Measurements from ENCODE around the gene RAPGEF5. TPM values are rescaled to one million over a fixed set of nuclear protein-coding genes. Genes with fewer than 3 reads are reported as not detected.

The RAPGEF5 gene
- total and polyA plus RNA-seq, 4 donors = 7.1 to 54.8 (median 13.0) TPM

- Histone ChIP-seq H3K27me3 (ENCODE audit: control insufficient read depth in 4 of 4, insufficient read depth in 4 of 4, low read length in 3 of 4) (no peaks in the 10 kb centered on the region), H3K9ac (ENCODE audit: low read depth in 1 of 2, low read length in 2 of 2) (no peak overlapping the region), H3K4me3 (ENCODE audit: low read depth in 1 of 3, low read length in 3 of 3) (no peak overlapping the region), H3K4me1 (ENCODE audit: control insufficient read depth in 4 of 4, insufficient read depth in 4 of 4, low read length in 3 of 4) (no peaks in the 10 kb centered on the region), H3K27ac (ENCODE audit: low read depth in 1 of 2, low read length in 2 of 2) (peak overlapping the region; percentile 16 to 25), H3K9me3 (ENCODE audit: control insufficient read depth in 4 of 4, low read length in 3 of 4) (no peaks in the 10 kb centered on the region), H3K36me3 (ENCODE audit: control insufficient read depth in 4 of 4, insufficient read depth in 3 of 4, low read depth in 1 of 4, low read length in 3 of 4) (no peaks in the 10 kb centered on the region)
- no peak for DNase-seq (ENCODE audit: low spot score)
- WGBS = 59% methylated on average over 3 of the region's 3 CpGs
- TF ChIP-seq YY1 (IDR thresholded peaks at IDR 0.05) (no peak), GABPA (IDR thresholded peaks at IDR 0.05 in 1 of 2, conservative IDR thresholded peaks at IDR 0.05 in 1 of 2) (no peak), RAD21 (IDR thresholded peaks at IDR 0.05) (no peak), REST (IDR thresholded peaks at IDR 0.05) (no peak)
These were observed 146.6 kb downstream of the RAPGEF5 start for GRCh38 chr7:22210355-22210754.

GRCh38 chr7:22208799-22209198 lies 148.2 kb downstream of the RAPGEF5 start:
- H3K9ac ChIP-seq (ENCODE audit: low read depth in 1 of 2, low read length in 2 of 2) = no peak overlapping the region
- H3K27ac ChIP-seq (ENCODE audit: low read depth in 1 of 2, low read length in 2 of 2) = no peak overlapping the region
- H3K4me3 ChIP-seq (ENCODE audit: low read depth in 1 of 3, low read length in 3 of 3) = no peak overlapping the region
- no peaks in the 10 kb centered on the region for H3K9me3 ChIP-seq (ENCODE audit: control insufficient read depth in 4 of 4, low read length in 3 of 4)
- no peaks in the 10 kb centered on the region for H3K36me3 ChIP-seq (ENCODE audit: control insufficient read depth in 4 of 4, insufficient read depth in 3 of 4, low read depth in 1 of 4, low read length in 3 of 4)
- WGBS = 83% methylated on average over 2 of the region's 2 CpGs
- no peaks in the 10 kb centered on the region for H3K4me1 ChIP-seq (ENCODE audit: control insufficient read depth in 4 of 4, insufficient read depth in 4 of 4, low read length in 3 of 4)
- TF ChIP-seq ZBTB33 (IDR thresholded peaks at IDR 0.05) (no peak), ATF3 (IDR thresholded peaks at IDR 0.05) (no peak), EGR1 (IDR thresholded peaks at IDR 0.05; ENCODE audit: low read depth in 2 of 2) (no peak), YY1 (IDR thresholded peaks at IDR 0.05) (no peak), GABPA (IDR thresholded peaks at IDR 0.05 in 1 of 2, conservative IDR thresholded peaks at IDR 0.05 in 1 of 2) (no peak)
- H3K27me3 ChIP-seq (ENCODE audit: control insufficient read depth in 4 of 4, insufficient read depth in 4 of 4, low read length in 3 of 4) = no peaks in the 10 kb centered on the region
- no peak for DNase-seq (ENCODE audit: low spot score)

- Histone ChIP-seq H3K9me3 (ENCODE audit: control insufficient read depth in 4 of 4, low read length in 3 of 4) (no peaks in the 10 kb centered on the region), H3K36me3 (ENCODE audit: control insufficient read depth in 4 of 4, insufficient read depth in 3 of 4, low read depth in 1 of 4, low read length in 3 of 4) (peaks cover 0 to 8% (median 6%) of the 10 kb centered on the region in 4 donors), H3K9ac (ENCODE audit: low read depth in 1 of 2, low read length in 2 of 2) (no peak overlapping the region), H3K4me1 (ENCODE audit: control insufficient read depth in 4 of 4, insufficient read depth in 4 of 4, low read length in 3 of 4) (no peaks in the 10 kb centered on the region), H3K27me3 (ENCODE audit: control insufficient read depth in 4 of 4, insufficient read depth in 4 of 4, low read length in 3 of 4) (no peaks in the 10 kb centered on the region), H3K4me3 (ENCODE audit: low read depth in 1 of 3, low read length in 3 of 3) (no peak overlapping the region), H3K27ac (ENCODE audit: low read depth in 1 of 2, low read length in 2 of 2) (no peak overlapping the region)
- 71% methylated on average over 1 of the region's 1 CpG for WGBS
- no peak for DNase-seq (ENCODE audit: low spot score)
- TF ChIP-seq CTCF (IDR thresholded peaks at IDR 0.05; ENCODE audit: low read depth, low read length, missing input control) (no peak), FOXA2 (IDR thresholded peaks at IDR 0.05) (no peak), NR2F2 (IDR thresholded peaks at IDR 0.05) (no peak), HNF4G (IDR thresholded peaks at IDR 0.05) (no peak), ZBTB33 (IDR thresholded peaks at IDR 0.05) (no peak), GABPA (IDR thresholded peaks at IDR 0.05 in 1 of 2, conservative IDR thresholded peaks at IDR 0.05 in 1 of 2) (no peak), MAX (IDR thresholded peaks at IDR 0.05) (no peak), HNF4A (conservative IDR thresholded peaks at IDR 0.05) (no peak), FOXA1 (IDR thresholded peaks at IDR 0.05) (no peak), RXRA (IDR thresholded peaks at IDR 0.05) (no peak), ATF3 (IDR thresholded peaks at IDR 0.05) (no peak), TAF1 (conservative IDR thresholded peaks at IDR 0.05) (no peak), YY1 (IDR thresholded peaks at IDR 0.05) (no peak), SP1 (IDR thresholded peaks at IDR 0.05) (no peak), EGR1 (IDR thresholded peaks at IDR 0.05; ENCODE audit: low read depth in 2 of 2) (no peak)
These were observed 149.2 kb downstream of the RAPGEF5 start for GRCh38 chr7:22207724-22208225.
